ENCODE results near the gene WDR7.

WDR7 gene

GRCh38 chr18:56873441-56874140, 222.4 kb downstream of the WDR7 start:
- in situ Hi-C loops (cut with MboI; ENCODE audit: low sequenced_read_pairs) = no loop called here

DNA sequence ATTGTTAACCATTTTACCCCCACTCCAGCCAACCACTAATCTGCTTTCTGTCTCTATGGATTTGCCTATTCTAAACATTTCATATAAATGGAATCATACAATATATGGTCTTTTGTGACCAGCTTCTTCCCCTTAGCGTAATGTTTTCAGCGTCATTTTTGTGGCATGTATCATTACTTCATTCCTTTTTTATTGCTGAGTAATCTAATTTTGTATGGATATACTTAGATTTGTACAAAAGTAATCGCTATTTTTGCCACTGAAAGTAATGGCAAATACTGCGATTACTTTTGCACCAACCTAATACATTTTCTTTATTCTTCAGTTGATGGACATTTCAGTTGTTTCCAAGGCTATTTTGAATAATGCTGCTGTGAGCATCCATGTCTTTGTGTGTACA, 227.6 kb downstream of the WDR7 start:
- in situ Hi-C loops (cut with MboI; ENCODE audit: low sequenced_read_pairs) = no loop called here

DNA sequence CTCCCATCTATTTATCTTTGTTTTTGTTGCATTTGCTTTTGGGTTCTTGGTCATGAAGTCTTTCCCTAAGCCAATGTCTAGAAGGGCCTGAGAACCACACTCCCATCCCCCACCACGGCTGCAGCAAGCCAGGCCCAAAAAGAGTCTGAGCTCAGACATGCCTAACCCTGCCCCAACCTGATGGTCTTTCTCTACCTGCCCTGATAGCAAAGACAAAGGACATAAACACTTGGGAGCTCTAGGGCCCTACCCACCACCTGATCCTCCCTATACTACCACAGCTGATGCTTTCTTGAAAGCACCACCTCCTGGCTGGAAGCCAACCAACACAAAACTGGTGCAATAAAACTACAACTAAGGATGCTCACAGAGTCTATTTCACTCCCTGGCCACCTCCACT, 233.4 kb downstream of the WDR7 start:
- in situ Hi-C loops (cut with MboI; ENCODE audit: low sequenced_read_pairs) = no loop called here

DNA sequence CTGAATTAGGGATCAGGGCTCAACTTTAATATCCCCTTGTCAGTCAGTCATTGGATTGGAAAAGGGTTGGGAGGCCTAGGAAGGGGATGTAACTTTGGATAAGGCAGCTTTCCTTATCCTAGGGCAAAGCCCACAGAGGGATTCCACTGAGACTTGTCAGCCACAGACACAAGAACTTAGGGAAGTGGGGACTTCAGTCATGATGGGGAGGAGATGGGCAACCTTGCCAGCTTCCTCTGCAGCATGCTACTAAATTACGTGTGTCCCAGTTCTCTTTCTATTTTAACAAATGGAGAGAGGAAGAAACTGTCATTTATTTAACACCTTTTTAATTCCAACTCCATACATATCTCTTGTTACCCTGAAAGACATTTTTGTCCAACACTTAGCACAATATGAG, 237.8 kb downstream of the WDR7 start:
- in situ Hi-C loops (cut with MboI; ENCODE audit: low sequenced_read_pairs) = no loop called here

DNA sequence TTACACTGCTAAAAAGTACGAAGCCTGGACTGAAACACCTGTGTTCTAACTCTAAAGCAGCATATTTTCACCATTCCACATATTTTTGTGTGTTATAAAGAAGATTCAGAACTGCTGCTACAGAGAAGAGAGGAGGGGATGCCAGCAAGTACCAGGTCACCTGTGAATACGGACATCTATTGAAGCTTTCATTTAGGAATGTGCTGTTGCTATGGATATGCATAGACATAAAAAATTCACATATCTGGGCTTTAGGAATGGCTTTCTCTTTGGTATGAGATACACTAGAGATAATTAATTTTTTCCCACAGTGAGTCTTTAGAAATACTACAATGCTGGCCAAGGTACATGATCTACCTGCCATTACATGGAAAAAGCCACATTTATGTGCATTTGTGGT, 238.5 kb downstream of the WDR7 start:
- in situ Hi-C loops (cut with MboI; ENCODE audit: low sequenced_read_pairs) = no loop called here

DNA sequence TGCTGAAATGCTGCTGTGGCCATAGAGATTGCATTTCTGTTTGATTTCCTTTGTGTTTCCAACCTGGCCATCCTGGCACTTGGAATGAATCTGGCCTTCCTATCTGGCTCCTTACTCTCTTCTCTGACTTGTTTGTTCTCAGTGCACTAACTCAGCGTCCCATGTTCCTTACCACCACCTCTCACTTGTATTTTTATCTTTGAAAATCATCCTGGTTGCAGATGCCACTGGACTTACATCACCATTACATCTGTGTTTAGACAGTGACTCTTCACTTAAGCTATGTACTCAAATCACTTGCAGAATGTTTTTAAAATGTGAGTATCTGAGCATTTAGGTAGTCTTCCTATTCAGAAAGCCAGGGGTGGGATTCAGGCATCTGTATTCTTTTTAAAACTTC, 239.5 kb downstream of the WDR7 start:
- in situ Hi-C loops (cut with MboI; ENCODE audit: low sequenced_read_pairs) = no loop called here

DNA sequence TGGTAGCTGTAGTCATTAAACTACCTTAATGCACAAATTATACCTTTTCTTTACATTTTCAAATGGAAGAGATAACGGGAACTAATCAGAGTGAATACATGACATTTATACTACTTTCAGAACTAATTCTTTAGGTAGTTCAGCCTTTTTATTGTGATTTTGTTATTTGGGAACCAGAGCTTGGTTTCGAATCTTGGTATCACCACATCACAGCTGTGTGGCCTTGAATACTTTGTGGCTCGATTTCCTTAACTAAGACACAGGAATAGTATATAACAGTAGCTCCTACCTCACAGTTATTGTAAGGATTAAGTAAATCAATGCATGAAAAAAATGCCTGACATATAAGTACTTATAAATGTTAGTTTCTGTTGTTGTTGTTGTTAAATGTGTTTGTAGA, 240.0 kb downstream of the WDR7 start:
- in situ Hi-C loops (cut with MboI; ENCODE audit: low sequenced_read_pairs) = no loop called here

GRCh38 chr18:56891870-56892269, 240.7 kb downstream of the WDR7 start:
- in situ Hi-C loops (cut with MboI; ENCODE audit: low sequenced_read_pairs) = no loop called here

DNA sequence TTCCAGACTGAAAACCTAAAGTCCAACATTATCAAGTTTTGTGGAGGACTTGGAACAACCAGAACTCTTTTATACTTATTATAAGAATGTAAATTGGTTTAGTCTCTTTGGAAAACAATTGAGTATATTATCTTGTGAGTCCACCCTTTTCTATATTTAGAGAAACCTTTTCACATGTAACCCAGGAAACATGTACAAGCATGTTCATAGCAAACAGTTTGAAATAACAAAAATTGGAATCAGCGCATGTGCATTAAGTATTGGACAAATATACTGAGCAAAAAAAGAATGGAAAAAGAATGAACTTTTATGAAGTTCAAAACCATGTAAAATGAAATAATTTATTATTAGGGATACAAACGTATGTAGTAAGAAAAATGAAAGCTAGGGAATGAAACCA, 246.0 kb downstream of the WDR7 start:
- in situ Hi-C loops (cut with MboI; ENCODE audit: low sequenced_read_pairs) = no loop called here

GRCh38 chr18:56899660-56900059, 248.5 kb downstream of the WDR7 start:
- in situ Hi-C loops (cut with MboI; ENCODE audit: low sequenced_read_pairs) = no loop called here

- in situ Hi-C loops (cut with MboI; ENCODE audit: low sequenced_read_pairs) = no loop called here
These were observed 249.3 kb downstream of the WDR7 start for GRCh38 chr18:56900195-56901094.

DNA sequence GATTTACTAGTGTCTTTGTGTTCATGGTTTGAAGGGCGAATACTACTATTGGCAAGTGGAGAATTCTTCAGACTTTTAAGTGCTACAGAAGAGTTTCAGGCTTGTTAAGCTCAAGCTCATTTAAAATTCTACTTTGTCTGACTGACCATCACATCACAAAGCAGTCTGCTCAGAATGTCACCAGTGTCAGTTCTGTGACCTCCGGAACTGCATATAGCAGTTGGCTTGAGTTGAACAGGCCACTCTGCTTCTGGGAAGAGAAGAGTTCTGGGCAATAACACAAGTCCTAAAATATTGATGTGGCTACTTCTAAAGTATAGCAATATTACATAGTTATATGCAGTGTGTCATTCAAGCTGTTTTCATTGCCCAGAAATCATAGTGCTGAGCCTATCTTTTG, 250.8 kb downstream of the WDR7 start:
- in situ Hi-C loops (cut with MboI; ENCODE audit: low sequenced_read_pairs) = no loop called here

- in situ Hi-C loops (cut with MboI; ENCODE audit: low sequenced_read_pairs) = no loop called here
These were observed 251.5 kb downstream of the WDR7 start for GRCh38 chr18:56902653-56903052.

- in situ Hi-C loops (cut with MboI; ENCODE audit: low sequenced_read_pairs) = no loop called here
These were observed 252.5 kb downstream of the WDR7 start for GRCh38 chr18:56903686-56904085.

- in situ Hi-C loops (cut with MboI; ENCODE audit: low sequenced_read_pairs) = no loop called here
These were observed 256.6 kb downstream of the WDR7 start for GRCh38 chr18:56907771-56908170.

- in situ Hi-C loops (cut with MboI; ENCODE audit: low sequenced_read_pairs) = no loop called here
These were observed 259.1 kb downstream of the WDR7 start for GRCh38 chr18:56910237-56910636.

- in situ Hi-C loops (cut with MboI; ENCODE audit: low sequenced_read_pairs) = no loop called here
These were observed 259.8 kb downstream of the WDR7 start for GRCh38 chr18:56910967-56911366.

GRCh38 chr18:56913941-56914340, 262.8 kb downstream of the WDR7 start:
- in situ Hi-C loops (cut with MboI; ENCODE audit: low sequenced_read_pairs) = no loop called here

DNA sequence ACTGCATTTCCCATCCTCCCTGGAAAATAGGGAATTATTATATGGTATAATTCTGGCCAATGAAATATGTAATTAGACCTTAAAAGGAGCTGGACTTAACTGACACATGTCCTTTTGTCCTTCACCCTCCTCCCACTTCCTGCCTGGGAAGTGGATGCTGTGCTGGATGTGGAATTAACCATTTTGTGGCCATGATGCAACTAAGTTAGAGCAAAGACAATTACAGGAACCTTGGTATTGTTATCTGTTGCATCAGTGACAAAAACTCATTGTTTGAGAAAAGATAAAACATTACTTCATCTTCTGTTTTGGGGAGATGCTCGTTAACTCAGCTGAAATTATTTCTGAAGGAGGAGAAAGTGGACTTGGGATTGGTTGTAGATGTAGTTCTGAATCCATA, 268.0 kb downstream of the WDR7 start:
- in situ Hi-C loops (cut with MboI; ENCODE audit: low sequenced_read_pairs) = no loop called here

- in situ Hi-C loops (cut with MboI; ENCODE audit: low sequenced_read_pairs) = no loop called here
These were observed 270.8 kb downstream of the WDR7 start for GRCh38 chr18:56921896-56922480.

- in situ Hi-C loops (cut with MboI; ENCODE audit: low sequenced_read_pairs) = no loop called here
These were observed 275.6 kb downstream of the WDR7 start for GRCh38 chr18:56926734-56927133.

DNA sequence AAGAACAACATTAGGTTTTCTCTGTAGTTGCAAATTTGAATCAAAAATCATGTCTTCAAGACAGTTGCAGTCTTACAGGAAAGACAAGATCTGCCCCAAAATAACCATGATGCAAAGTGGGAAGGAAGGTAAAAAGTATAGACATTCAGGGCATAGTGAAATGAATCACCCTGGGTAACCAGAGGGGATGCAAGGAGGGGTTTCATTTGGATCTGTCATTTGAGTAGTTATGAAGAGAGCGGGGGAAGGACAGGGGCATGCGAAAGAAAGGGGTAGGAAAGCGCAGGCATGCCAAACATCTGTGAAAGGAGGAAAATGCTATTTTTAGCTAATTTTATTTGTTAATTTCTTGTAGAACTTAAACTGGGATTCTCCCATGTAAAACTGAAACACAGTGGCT, 276.6 kb downstream of the WDR7 start:
- in situ Hi-C loops (cut with MboI; ENCODE audit: low sequenced_read_pairs) = no loop called here
